HUES48 (cell line): ENCODE data around the gene FCN2.

Experiments used
- H3K27ac ChIP-seq: one replicate; pipeline ENCODE4 v1.7.0; 2013; ENCODE audit warnings: low read depth, low read length, inconsistent platforms
- H3K27me3 ChIP-seq: 2 replicates; pipeline ENCODE4 v1.6.1; 2013; ENCODE audit warnings: mild to moderate bottlenecking, low read length; ENCODE audit not compliant: control insufficient read depth, insufficient read depth
- H3K36me3 ChIP-seq: 2 replicates; pipeline ENCODE4 v1.6.1; 2013; ENCODE audit warnings: low read length; ENCODE audit not compliant: control insufficient read depth, insufficient read depth
- H3K4me1 ChIP-seq: 2 replicates; pipeline ENCODE4 v1.6.1; 2013; ENCODE audit warnings: mild to moderate bottlenecking, low read length; ENCODE audit not compliant: control insufficient read depth, insufficient read depth
- H3K4me3 ChIP-seq: 2 replicates; pipeline ENCODE4 v1.5.1; 2013; ENCODE audit warnings: mild to moderate bottlenecking, low read depth, low read length
- H3K9ac ChIP-seq: 2 replicates; pipeline ENCODE4 v1.6.1; 2013; ENCODE audit warnings: mild to moderate bottlenecking, low read depth, low read length, moderate library complexity
- H3K9me3 ChIP-seq: 2 replicates; pipeline ENCODE4 v1.6.1; 2013; ENCODE audit warnings: low read length; ENCODE audit not compliant: control insufficient read depth, insufficient read depth

The FCN2 gene

GRCh38 chr9:134884492-134884891 lies 3.9 kb downstream of the FCN2 start:
- Histone ChIP-seq H3K9ac (no peak overlapping the region), H3K36me3 (no peaks in the 10 kb centered on the region), H3K4me1 (no peaks in the 10 kb centered on the region), H3K4me3 (no peak overlapping the region), H3K9me3 (no peaks in the 10 kb centered on the region), H3K27ac (no peak overlapping the region), H3K27me3 (no peaks in the 10 kb centered on the region)

- Histone ChIP-seq H3K36me3 (no peaks in the 10 kb centered on the region), H3K27me3 (no peaks in the 10 kb centered on the region), H3K9ac (no peak overlapping the region), H3K4me3 (no peak overlapping the region), H3K9me3 (no peaks in the 10 kb centered on the region), H3K27ac (no peak overlapping the region), H3K4me1 (no peaks in the 10 kb centered on the region)
Measured at GRCh38 chr9:134885001-134885678, 4.5 kb downstream of the FCN2 start.

GRCh38 chr9:134885679-134886412 lies 5.2 kb downstream of the FCN2 start:
- no peaks in the 10 kb centered on the region for H3K4me1 ChIP-seq
- no peaks in the 10 kb centered on the region for H3K36me3 ChIP-seq
- no peak overlapping the region for H3K4me3 ChIP-seq
- no peaks in the 10 kb centered on the region for H3K27me3 ChIP-seq
- no peaks in the 10 kb centered on the region for H3K9me3 ChIP-seq
- no peak overlapping the region for H3K27ac ChIP-seq
- no peak overlapping the region for H3K9ac ChIP-seq

DNA sequence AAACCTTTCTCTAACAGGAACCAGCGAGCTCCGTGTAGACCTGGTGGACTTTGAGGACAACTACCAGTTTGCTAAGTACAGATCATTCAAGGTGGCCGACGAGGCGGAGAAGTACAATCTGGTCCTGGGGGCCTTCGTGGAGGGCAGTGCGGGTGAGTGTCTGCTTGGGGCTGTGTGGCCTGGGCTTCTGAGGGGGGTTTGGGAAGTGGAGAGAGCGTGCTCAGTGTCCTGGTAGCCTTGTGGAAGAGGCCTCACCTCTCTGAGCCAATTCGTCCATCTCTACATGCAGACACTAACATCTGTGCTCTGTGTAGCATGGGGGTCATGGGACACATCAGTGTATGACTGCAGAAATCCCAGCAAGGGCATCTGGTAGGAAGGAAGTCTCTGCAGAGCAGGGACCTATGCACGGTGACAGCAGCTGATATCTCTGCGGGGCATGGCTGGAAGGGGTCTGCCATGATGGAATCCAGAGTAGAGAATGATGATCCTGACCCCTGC lies 5.9 kb downstream of the FCN2 start:
- Histone ChIP-seq H3K27ac (no peak overlapping the region), H3K4me3 (no peak overlapping the region), H3K27me3 (no peaks in the 10 kb centered on the region)

DNA sequence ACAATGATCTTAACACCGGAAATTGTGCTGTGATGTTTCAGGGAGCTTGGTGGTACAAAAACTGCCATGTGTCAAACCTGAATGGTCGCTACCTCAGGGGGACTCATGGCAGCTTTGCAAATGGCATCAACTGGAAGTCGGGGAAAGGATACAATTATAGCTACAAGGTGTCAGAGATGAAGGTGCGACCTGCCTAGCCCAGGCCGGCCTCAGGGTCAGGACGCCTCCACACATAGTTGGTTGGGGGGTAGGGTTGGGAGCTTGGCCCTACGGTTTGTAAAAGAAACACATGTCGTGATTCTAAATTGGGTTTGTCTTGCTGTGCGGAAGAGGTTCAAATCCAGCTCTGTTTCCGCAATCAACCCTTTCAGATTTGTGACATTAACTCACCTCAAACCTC lies 6.6 kb downstream of the FCN2 start:
- no peak overlapping the region for H3K4me3 ChIP-seq
- H3K36me3 ChIP-seq: no peaks in the 10 kb centered on the region
- no peak overlapping the region for H3K9ac ChIP-seq
- H3K27ac ChIP-seq: no peak overlapping the region
- H3K9me3 ChIP-seq: no peaks in the 10 kb centered on the region
- H3K4me1 ChIP-seq: no peaks in the 10 kb centered on the region
- H3K27me3 ChIP-seq: no peaks in the 10 kb centered on the region

More for the DNA sequence above, 5.9 kb downstream of the FCN2 start:
- no peaks in the 10 kb centered on the region for H3K9me3 ChIP-seq
- H3K36me3 ChIP-seq: no peaks in the 10 kb centered on the region
- H3K9ac ChIP-seq: no peak overlapping the region
- no peaks in the 10 kb centered on the region for H3K4me1 ChIP-seq

DNA sequence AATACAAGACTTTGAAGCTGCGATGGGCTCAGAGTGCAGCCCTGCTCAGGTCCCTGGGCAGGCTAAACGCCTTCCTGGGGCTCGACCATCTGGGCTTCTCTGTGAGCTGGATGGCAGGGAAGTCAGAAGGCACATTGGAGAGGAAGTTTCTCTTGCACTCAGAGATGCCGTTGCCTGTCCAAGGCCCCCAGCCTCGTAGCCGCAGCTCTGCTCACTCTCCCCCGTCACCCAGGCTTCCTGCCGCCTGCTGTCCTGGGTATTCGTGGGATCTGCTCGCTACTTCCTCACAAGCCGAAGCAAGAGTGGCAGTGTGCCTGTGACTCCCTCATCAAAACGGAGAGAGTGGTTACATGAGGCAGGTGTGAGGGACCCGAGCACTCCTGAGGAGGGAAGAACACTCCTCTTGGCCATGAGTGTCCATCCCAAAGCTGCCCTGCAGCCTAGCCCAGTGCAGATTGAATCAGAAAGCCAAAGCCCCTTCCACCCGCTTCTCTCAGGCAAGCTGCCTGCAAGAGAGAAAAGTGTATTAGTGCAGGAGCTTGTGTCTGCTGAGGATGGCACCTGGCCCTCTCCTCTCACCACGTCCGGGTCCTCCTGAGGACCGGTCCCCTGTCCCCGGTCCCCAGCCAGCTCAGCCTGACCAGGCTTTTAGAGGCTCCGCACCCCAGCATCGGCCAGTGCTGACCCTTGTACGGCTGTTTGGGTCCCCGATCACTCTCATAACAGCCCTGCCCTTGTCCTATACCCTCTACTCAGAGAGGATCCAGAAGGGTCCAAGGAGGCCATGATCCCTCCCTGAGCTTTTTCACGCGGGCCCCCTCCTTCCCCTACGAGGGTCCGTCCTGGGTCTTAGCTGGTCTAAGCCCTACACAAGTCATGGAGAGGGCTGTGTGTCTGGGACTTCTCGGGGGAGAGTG lies 7.3 kb downstream of the FCN2 start:
- no peaks in the 10 kb centered on the region for H3K27me3 ChIP-seq
- no peaks in the 10 kb centered on the region for H3K9me3 ChIP-seq
- H3K4me3 ChIP-seq: no peak overlapping the region
- H3K36me3 ChIP-seq: no peaks in the 10 kb centered on the region
- no peak overlapping the region for H3K27ac ChIP-seq
- H3K9ac ChIP-seq: no peak overlapping the region
- H3K4me1 ChIP-seq: no peaks in the 10 kb centered on the region

DNA sequence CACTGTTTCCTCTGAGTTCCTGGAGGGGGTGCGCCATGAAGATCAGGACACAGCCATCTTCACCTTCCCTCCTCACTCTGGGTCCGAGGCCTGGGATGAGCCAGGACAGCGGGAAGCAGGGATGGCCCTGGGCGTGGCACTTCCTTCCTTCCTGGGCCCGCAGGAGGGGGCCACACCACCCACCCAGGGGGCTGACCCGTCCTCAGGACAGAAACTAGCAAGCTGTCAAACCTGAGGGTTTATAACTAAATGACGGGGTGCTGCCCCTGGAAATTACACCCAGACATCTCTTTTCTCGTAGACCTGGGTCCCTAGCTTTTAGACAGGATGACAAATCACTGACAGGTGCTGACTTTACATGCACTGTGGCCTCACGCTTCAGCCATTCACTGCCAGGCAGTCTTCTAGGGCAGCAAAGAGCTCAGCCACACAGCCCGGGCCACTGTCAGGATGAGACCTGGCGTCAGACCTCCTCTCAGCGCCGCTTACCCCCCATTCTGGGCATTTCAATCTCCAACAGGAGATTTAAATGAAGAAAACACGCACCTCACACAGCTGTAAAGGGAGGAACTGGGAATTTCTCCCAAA lies 8.1 kb downstream of the FCN2 start:
- Histone ChIP-seq H3K4me3 (no peak overlapping the region), H3K27ac (no peak overlapping the region), H3K9ac (no peak overlapping the region), H3K36me3 (no peaks in the 10 kb centered on the region), H3K27me3 (no peaks in the 10 kb centered on the region), H3K9me3 (no peaks in the 10 kb centered on the region; the same call in 1 of the 2 replicates), H3K4me1 (no peaks in the 10 kb centered on the region)

DNA sequence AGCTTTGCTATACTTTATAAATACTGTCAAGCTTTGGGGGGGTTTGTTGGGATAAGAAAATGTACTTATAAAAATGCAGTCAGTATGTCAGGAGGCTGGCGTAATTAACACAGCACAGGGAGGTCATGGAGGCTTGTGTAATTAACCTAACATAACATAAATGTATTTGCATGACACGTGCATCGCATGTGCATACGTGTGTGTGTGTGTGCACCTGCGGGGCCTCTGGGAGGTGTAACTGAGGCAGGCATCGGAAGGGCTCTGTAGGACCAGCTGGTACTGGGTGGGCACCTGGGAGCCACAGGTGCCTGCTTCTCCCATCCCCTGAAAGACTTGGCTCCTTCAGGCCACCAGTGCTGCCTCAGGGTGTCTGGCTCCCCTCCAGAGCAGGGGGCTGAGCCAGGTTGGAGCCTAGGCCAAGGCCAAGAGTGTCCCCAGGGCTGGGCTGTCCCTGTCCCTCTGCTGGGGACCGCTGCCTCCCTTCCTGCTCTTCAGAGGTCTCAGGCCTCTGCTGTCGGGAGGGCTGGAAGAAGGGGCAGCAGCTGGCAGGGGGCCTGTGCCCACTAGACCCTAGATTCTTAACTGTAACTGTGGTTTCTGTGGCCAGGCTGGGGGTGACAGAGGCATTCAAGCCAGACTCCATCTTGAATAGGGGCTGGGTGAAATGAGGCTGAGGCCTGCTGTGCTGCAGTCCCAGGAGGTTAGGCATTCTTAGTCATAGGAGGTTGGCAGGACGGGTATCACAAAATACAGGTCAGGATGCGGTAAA lies 9.0 kb downstream of the FCN2 start:
- no peaks in the 10 kb centered on the region for H3K36me3 ChIP-seq
- H3K4me3 ChIP-seq: no peak overlapping the region
- H3K9ac ChIP-seq: no peak overlapping the region
- no peaks in the 10 kb centered on the region for H3K4me1 ChIP-seq
- H3K9me3 ChIP-seq: no peaks in the 10 kb centered on the region; the same call in 1 of the 2 replicates
- H3K27me3 ChIP-seq: no peaks in the 10 kb centered on the region
- no peak overlapping the region for H3K27ac ChIP-seq

- H3K27ac ChIP-seq: no peak overlapping the region
- H3K9me3 ChIP-seq: no peaks in the 10 kb centered on the region; the same call in 1 of the 2 replicates
- H3K4me1 ChIP-seq: no peaks in the 10 kb centered on the region
- no peak overlapping the region for H3K4me3 ChIP-seq
- no peaks in the 10 kb centered on the region for H3K27me3 ChIP-seq
- H3K9ac ChIP-seq: no peak overlapping the region
- H3K36me3 ChIP-seq: no peaks in the 10 kb centered on the region
Measured at GRCh38 chr9:134890155-134890495, 9.5 kb downstream of the FCN2 start.

DNA sequence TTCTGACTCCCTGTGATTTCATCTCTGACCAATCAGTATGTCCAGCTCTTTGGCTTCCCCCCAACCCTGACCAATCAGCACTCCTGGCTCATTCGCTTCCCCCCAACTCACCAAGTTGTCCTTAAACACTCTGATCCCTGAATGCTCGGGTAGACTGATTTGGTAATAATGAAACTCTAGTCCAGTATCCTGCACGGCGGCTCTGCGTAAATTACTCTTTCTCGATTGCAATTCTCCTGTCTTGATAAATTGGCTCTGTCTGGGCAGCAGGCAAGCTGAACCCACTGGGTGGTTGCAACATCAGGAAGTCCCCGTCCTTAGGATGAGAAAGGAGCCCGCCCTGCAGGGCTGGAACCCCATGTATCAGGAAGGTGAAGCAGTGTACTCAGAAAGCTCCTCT lies 10.4 kb downstream of the FCN2 start:
- H3K9me3 ChIP-seq: no peaks in the 10 kb centered on the region; the same call in 1 of the 2 replicates
- H3K27me3 ChIP-seq: no peaks in the 10 kb centered on the region
- H3K4me3 ChIP-seq: no peak overlapping the region
- H3K4me1 ChIP-seq: no peaks in the 10 kb centered on the region
- H3K36me3 ChIP-seq: no peaks in the 10 kb centered on the region
- H3K27ac ChIP-seq: no peak overlapping the region
- no peak overlapping the region for H3K9ac ChIP-seq
